Neuronal stem cell (in vitro differentiated cells): ENCODE data around the gene ARHGAP26.

Source experiments
- DNase-seq: peaks from one replicate; pipeline ENCODE4 v3.0.0-alpha.2; 2013; ENCODE audit warnings: low spot score
- H2AFZ ChIP-seq: one replicate; pipeline ENCODE4 v1.6.1; 2013; ENCODE audit warnings: mild to moderate bottlenecking, low read length, inconsistent platforms
- H2AK5ac ChIP-seq: 2 replicates; pipeline ENCODE4 v1.6.1; 2013; ENCODE audit warnings: low read depth, mild to moderate bottlenecking, inconsistent platforms, low read length, moderate library complexity, mixed read lengths
- H2BK120ac ChIP-seq: 2 replicates; pipeline ENCODE4 v1.6.1; 2013; ENCODE audit warnings: low read depth, mild to moderate bottlenecking, inconsistent platforms, low read length, moderate library complexity, mixed read lengths
- H2BK12ac ChIP-seq: one replicate; pipeline ENCODE4 v1.6.1; 2013; ENCODE audit warnings: low read length, inconsistent platforms
- H2BK15ac ChIP-seq: 2 replicates; pipeline ENCODE4 v1.6.1; 2013; ENCODE audit warnings: mild to moderate bottlenecking, low read length, inconsistent platforms, mixed read lengths
- H2BK5ac ChIP-seq: one replicate; pipeline ENCODE4 v1.6.1; 2013; ENCODE audit warnings: inconsistent platforms, mild to moderate bottlenecking, low read length, moderate library complexity
- H3K14ac ChIP-seq: one replicate; pipeline ENCODE4 v1.6.1; 2013; ENCODE audit warnings: low read length, inconsistent platforms
- H3K18ac ChIP-seq: 2 replicates; pipeline ENCODE4 v1.6.1; 2013; ENCODE audit warnings: low read length, inconsistent platforms
- H3K23ac ChIP-seq: 2 replicates; pipeline ENCODE4 v1.6.1; 2013; ENCODE audit warnings: low read depth, mild to moderate bottlenecking, mixed read lengths, low read length, inconsistent platforms; ENCODE audit not compliant: poor library complexity
- H3K27ac ChIP-seq: replicated peaks from 3 replicates; pipeline ENCODE4 v1.5.1; 2013; ENCODE audit warnings: low read length, inconsistent platforms
- H3K27me3 ChIP-seq, 3 experiments: 2 replicates each; pipeline ENCODE4 v1.6.1; 2013; ENCODE audit warnings: low read length in 3 of 3, mild to moderate bottlenecking in 2 of 3, inconsistent platforms in 1 of 3, low read depth in 1 of 3, mixed read lengths in 1 of 3, moderate library complexity in 1 of 3; ENCODE audit not compliant: control insufficient read depth in 3 of 3, insufficient read depth in 3 of 3
- H3K36me3 ChIP-seq, 2 donors: replicated peaks in 1 of 2; 2 replicates each; pipeline ENCODE4 v1.6.1; 2013; ENCODE audit warnings: low read length in 2 of 2; ENCODE audit not compliant: control insufficient read depth in 2 of 2, insufficient read depth in 2 of 2
- H3K4ac ChIP-seq: 2 replicates; pipeline ENCODE4 v1.6.1; 2013; ENCODE audit warnings: inconsistent platforms, mild to moderate bottlenecking, low read length, moderate library complexity
- H3K4me1 ChIP-seq, 2 donors: 1 replicate in 1 of 2; 2 replicates in 1 of 2; pipeline ENCODE4 v1.6.1; 2013; ENCODE audit warnings: low read length in 2 of 2, low read depth in 1 of 2; ENCODE audit not compliant: control insufficient read depth in 2 of 2, insufficient read depth in 1 of 2
- H3K4me2 ChIP-seq: one replicate; pipeline ENCODE4 v1.6.1; 2013; ENCODE audit warnings: mild to moderate bottlenecking, low read length, inconsistent platforms; ENCODE audit not compliant: insufficient read depth, poor library complexity, severe bottlenecking
- H3K4me3 ChIP-seq, 2 donors: 2 replicates each; pipeline ENCODE4 v1.5.1; 2013; ENCODE audit warnings: low read length in 2 of 2, mild to moderate bottlenecking in 2 of 2, inconsistent platforms in 1 of 2, moderate library complexity in 1 of 2
- H3K79me1 ChIP-seq: one replicate; pipeline ENCODE4 v1.6.1; 2013; ENCODE audit warnings: low read depth, mild to moderate bottlenecking, inconsistent platforms, low read length, moderate library complexity
- H3K9ac ChIP-seq: one replicate; pipeline ENCODE4 v1.6.1; 2013; ENCODE audit warnings: mild to moderate bottlenecking, low read depth, low read length, inconsistent platforms; ENCODE audit not compliant: poor library complexity
- H3K9me3 ChIP-seq, 2 donors: replicated peaks in 1 of 2; 2 replicates each; pipeline versions ENCODE3 to v1.6.1; 2013; ENCODE audit warnings: low read length in 2 of 2, mild to moderate bottlenecking in 2 of 2, inconsistent platforms in 1 of 2, low read depth in 1 of 2, mixed read lengths in 1 of 2, moderate library complexity in 1 of 2; ENCODE audit not compliant: control insufficient read depth in 2 of 2, insufficient read depth in 1 of 2
- H4K8ac ChIP-seq: one replicate; pipeline ENCODE4 v1.6.1; 2013; ENCODE audit warnings: low read depth, mild to moderate bottlenecking, inconsistent platforms, low read length, moderate library complexity
- H4K91ac ChIP-seq: one replicate; pipeline ENCODE4 v1.6.1; 2013; ENCODE audit warnings: low read length, low read depth, mild to moderate bottlenecking, inconsistent platforms; ENCODE audit not compliant: poor library complexity
- WGBS, 2 donors: extraction: QIAGEN DNeasy Blood & Tissue Kit; methylation state at CpG; one replicate each; pipeline ENCODE4 v1.1.7; 2013; ENCODE audit warnings: missing lambda C conversion rate in 2 of 2, mixed read lengths in 1 of 2; ENCODE audit not compliant: insufficient read length in 2 of 2, insufficient replicate concordance in 1 of 2; ENCODE audit errors: extremely low coverage in 2 of 2; 5-methylcytosine and 5-hydroxymethylcytosine counted together

The ARHGAP26 gene

DNA sequence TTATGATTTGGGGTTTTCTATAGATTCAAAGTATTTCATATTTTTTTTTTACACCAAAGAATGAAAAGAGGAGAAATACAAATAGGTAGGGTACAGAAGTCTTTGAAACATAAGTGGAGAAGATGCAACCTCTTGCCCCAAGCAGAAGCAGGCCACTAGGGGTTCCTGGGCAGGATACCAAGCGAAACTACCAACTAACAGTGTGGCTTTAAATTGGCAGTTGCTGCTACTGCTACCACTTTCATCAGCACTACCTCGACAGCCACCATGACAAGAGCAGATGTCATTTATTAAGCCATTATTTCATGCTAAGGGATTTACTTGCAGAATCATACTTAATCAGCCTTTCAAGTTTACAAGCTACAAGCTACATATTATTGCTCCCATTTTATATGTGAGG is 345.2 kb downstream of the ARHGAP26 start:
- H4K8ac ChIP-seq: no peak overlapping the region
- no peak overlapping the region for H3K27ac ChIP-seq
- H3K4me3 ChIP-seq: no peak overlapping the region
- H3K9ac ChIP-seq: no peak overlapping the region
- H3K36me3 ChIP-seq: no peaks in the 10 kb centered on the region
- H2AK5ac ChIP-seq: no peak overlapping the region
- H3K79me1 ChIP-seq: no peaks in the 10 kb centered on the region
- no peak overlapping the region for H3K4ac ChIP-seq
- WGBS, 2 donors: no CpG with 5 or more reads among the region's 2 CpGs
- no peaks in the 10 kb centered on the region for H3K9me3 ChIP-seq
- no peaks in the 10 kb centered on the region for H3K27me3 ChIP-seq
- no peak overlapping the region for H2BK120ac ChIP-seq
- no peak overlapping the region for H2BK15ac ChIP-seq
- H3K23ac ChIP-seq: no peak overlapping the region
- H2BK12ac ChIP-seq: no peak overlapping the region
- no peak overlapping the region for H4K91ac ChIP-seq
- H3K4me1 ChIP-seq: no peaks in the 10 kb centered on the region
- no peak overlapping the region for H2BK5ac ChIP-seq
- H2AFZ ChIP-seq: no peak overlapping the region
- no peak overlapping the region for H3K14ac ChIP-seq
- H3K4me2 ChIP-seq: no peak overlapping the region
- no peak overlapping the region for H3K18ac ChIP-seq
- DNase-seq: no peak

- H2AK5ac ChIP-seq: no peak overlapping the region
- H3K9me3 ChIP-seq: no peaks in the 10 kb centered on the region
- WGBS, 2 donors: no CpG with 5 or more reads among the region's 4 CpGs
- no peak overlapping the region for H3K4ac ChIP-seq
- no peak overlapping the region for H3K4me2 ChIP-seq
- no peak overlapping the region for H3K9ac ChIP-seq
- H3K27me3 ChIP-seq: no peaks in the 10 kb centered on the region
- H3K23ac ChIP-seq: no peak overlapping the region
- no peak overlapping the region for H4K91ac ChIP-seq
- H3K4me1 ChIP-seq: no peaks in the 10 kb centered on the region
- no peak overlapping the region for H3K18ac ChIP-seq
- H3K14ac ChIP-seq: no peak overlapping the region
- no peak overlapping the region for H2BK5ac ChIP-seq
- no peak overlapping the region for H2BK12ac ChIP-seq
- H2BK15ac ChIP-seq: no peak overlapping the region
- H3K79me1 ChIP-seq: no peaks in the 10 kb centered on the region
- no peaks in the 10 kb centered on the region for H3K36me3 ChIP-seq
- no peak for DNase-seq
- no peak overlapping the region for H3K27ac ChIP-seq
- H2BK120ac ChIP-seq: no peak overlapping the region
- no peak overlapping the region for H4K8ac ChIP-seq
- H2AFZ ChIP-seq: no peak overlapping the region
- no peak overlapping the region for H3K4me3 ChIP-seq
These were observed 346.6 kb downstream of the ARHGAP26 start for GRCh38 chr5:143116814-143117213.

DNA sequence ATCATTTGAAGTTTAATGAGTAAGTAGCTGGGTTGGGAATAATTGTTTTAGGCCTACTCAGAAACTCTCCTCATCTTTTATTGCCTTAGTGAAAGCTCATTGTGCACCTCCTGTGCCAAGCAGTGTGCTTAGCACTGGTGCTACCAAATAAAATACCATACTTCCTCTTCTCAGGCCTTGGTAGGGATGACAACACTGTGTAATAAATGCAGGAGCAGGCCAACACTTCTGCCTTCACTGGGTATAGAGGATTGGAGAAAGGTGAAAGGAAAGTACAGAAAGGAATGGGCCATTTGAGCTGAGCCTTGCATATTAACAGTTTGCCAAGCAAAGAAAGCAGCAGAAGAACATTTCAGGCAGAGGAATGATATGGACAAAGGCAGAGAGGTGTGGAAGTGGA is 347.6 kb downstream of the ARHGAP26 start:
- Histone ChIP-seq H2BK5ac (no peak overlapping the region), H3K27ac (no peak overlapping the region), H2BK12ac (no peak overlapping the region), H3K9me3 (no peaks in the 10 kb centered on the region), H4K91ac (no peak overlapping the region), H3K36me3 (no peaks in the 10 kb centered on the region), H3K9ac (peak overlapping the region; percentile 45), H3K14ac (no peak overlapping the region), H3K27me3 (no peaks in the 10 kb centered on the region), H3K4me3 (no peak overlapping the region), H2AK5ac (no peak overlapping the region), H2AFZ (no peak overlapping the region), H3K4me2 (no peak overlapping the region), H2BK120ac (no peak overlapping the region), H2BK15ac (no peak overlapping the region), H3K4ac (no peak overlapping the region), H3K18ac (no peak overlapping the region), H3K79me1 (no peaks in the 10 kb centered on the region), H3K4me1 (no peaks in the 10 kb centered on the region), H3K23ac (no peak overlapping the region), H4K8ac (no peak overlapping the region)
- DNase-seq: no peak

- H3K18ac ChIP-seq: no peak overlapping the region
- H3K9ac ChIP-seq: no peak overlapping the region
- H4K8ac ChIP-seq: no peak overlapping the region
These were observed 348.0 kb downstream of the ARHGAP26 start for GRCh38 chr5:143118222-143118621.

More at GRCh38 chr5:143118222-143118621, 348.0 kb downstream of the ARHGAP26 start:
- H4K91ac ChIP-seq: no peak overlapping the region
- no peak overlapping the region for H2BK12ac ChIP-seq
- WGBS, 2 donors: no CpG with 5 or more reads among the region's 3 CpGs
- no peaks in the 10 kb centered on the region for H3K79me1 ChIP-seq
- no peaks in the 10 kb centered on the region for H3K9me3 ChIP-seq
- H3K23ac ChIP-seq: no peak overlapping the region
- H3K4me3 ChIP-seq: no peak overlapping the region
- no peaks in the 10 kb centered on the region for H3K27me3 ChIP-seq
- H2AK5ac ChIP-seq: no peak overlapping the region
- no peaks in the 10 kb centered on the region for H3K36me3 ChIP-seq
- H2AFZ ChIP-seq: no peak overlapping the region
- H3K4ac ChIP-seq: no peak overlapping the region
- H3K4me1 ChIP-seq: no peaks in the 10 kb centered on the region
- no peak overlapping the region for H3K4me2 ChIP-seq
- H2BK15ac ChIP-seq: no peak overlapping the region
- no peak overlapping the region for H3K27ac ChIP-seq
- H2BK5ac ChIP-seq: no peak overlapping the region
- no peak overlapping the region for H3K14ac ChIP-seq
- H2BK120ac ChIP-seq: no peak overlapping the region
- no peak for DNase-seq
